C1 segment of cervical spinal cord (tissue), 14 donors: Measurements from ENCODE around the gene PDLIM7.
A peak's percentile ranks its signal among the peaks of the same experiment; 100 is the strongest.
"Not testable (repeated sequence)": the region's sequence is repeated elsewhere in the genome, so short reads cannot be mapped to it uniquely, and the experiment has no call there.

Experiments
- DNase-seq, 14 donors: peaks; one replicate each; lab custom pipeline; 2025; lab: John Stamatoyannopoulos, UW

PDLIM7 gene

GRCh38 chr5:177497292-177498012 lies at the start of gene PDLIM7:
TSS of gene PDLIM7 (minus strand) at chr5:177497604. CDS start at chr5:177496512, 1,092 bp downstream.
- DNase-seq: peak in 12 of 14 donors; percentile 13 to 83 (median 68)

- peak in 4 of 14 donors; percentile 12 to 65 (median 39) for DNase-seq
Observed at GRCh38 chr5:177546258-177546741, 48.9 kb upstream of the PDLIM7 start.

GRCh38 chr5:177545487-177546257 lies 48.3 kb upstream of the PDLIM7 start:
- no peak for DNase-seq

- DNase-seq: peak in 1 of 14 donors; percentile 20
Observed at GRCh38 chr5:177542816-177543465, 45.5 kb upstream of the PDLIM7 start.

GRCh38 chr5:177540438-177540837 lies 43.0 kb upstream of the PDLIM7 start:
- DNase-seq: no peak

GRCh38 chr5:177539411-177539810 lies 42.0 kb upstream of the PDLIM7 start:
- DNase-seq: no peak

- no peak for DNase-seq
Observed at GRCh38 chr5:177538876-177539275, 41.5 kb upstream of the PDLIM7 start.

GRCh38 chr5:177537389-177538361 lies 40.3 kb upstream of the PDLIM7 start:
- no peak for DNase-seq

GRCh38 chr5:177536386-177536785 lies 39.0 kb upstream of the PDLIM7 start:
- DNase-seq: no peak

- no peak for DNase-seq
Observed at GRCh38 chr5:177535125-177535524, 37.7 kb upstream of the PDLIM7 start.

- DNase-seq: not testable (repeated sequence)
Observed at GRCh38 chr5:177534433-177534832, 37.0 kb upstream of the PDLIM7 start.

- no peak for DNase-seq
Observed at GRCh38 chr5:177531209-177531940, 34.0 kb upstream of the PDLIM7 start.

- peak in 1 of 14 donors; percentile 44 for DNase-seq
Observed at GRCh38 chr5:177530638-177531037, 33.2 kb upstream of the PDLIM7 start.

GRCh38 chr5:177529247-177530203 lies 32.1 kb upstream of the PDLIM7 start:
- no peak for DNase-seq

GRCh38 chr5:177528631-177529030 lies 31.2 kb upstream of the PDLIM7 start:
- no peak for DNase-seq

- no peak for DNase-seq
Observed at GRCh38 chr5:177527595-177527994, 30.2 kb upstream of the PDLIM7 start.

GRCh38 chr5:177526791-177527190 lies 29.4 kb upstream of the PDLIM7 start:
- DNase-seq: no peak

GRCh38 chr5:177526191-177526590 lies 28.8 kb upstream of the PDLIM7 start:
- DNase-seq: no peak
